ENCODE results near the gene DLX6.

The DLX6 gene

GRCh38 chr7:97004247-97005182 lies 838 bp upstream of the DLX6 start:
- Histone ChIP-seq H2AFZ (ENCODE audit: low read depth, low read length) (no peak overlapping the region), H3K27ac (ENCODE audit: low read length) (no peak overlapping the region), H3K27me3 (ENCODE audit: insufficient read depth, low read length, poor library complexity) (no peaks in the 10 kb centered on the region), H3K9me3 (ENCODE audit: insufficient read depth, low read length, severe bottlenecking) (no peaks in the 10 kb centered on the region), H3K4me2 (ENCODE audit: insufficient read depth, low read length) (no peak overlapping the region), H3K4me1 (ENCODE audit: insufficient read depth, low read length) (no peaks in the 10 kb centered on the region), H3K9ac (ENCODE audit: low read depth, low read length) (no peak overlapping the region), H3K79me2 (ENCODE audit: insufficient read depth, low read length) (no peaks in the 10 kb centered on the region), H3K4me3 (ENCODE audit: low read depth in 1 of 2, low read length in 2 of 2) (no peak overlapping the region), H3K36me3 (ENCODE audit: insufficient read depth, low read length) (no peaks in the 10 kb centered on the region), H4K20me1 (ENCODE audit: insufficient read depth, low read length) (no peaks in the 10 kb centered on the region)
- ATAC-seq (ENCODE audit: insufficient read depth, low read depth) (no peak), DNase-seq (no peak)
- TF ChIP-seq CTCF (IDR thresholded peaks at IDR 0.05; ENCODE audit: borderline replicate concordance, extremely low read depth, low read length, poor library complexity, severe bottlenecking) (no peak), EZH2 (IDR thresholded peaks at IDR 0.05; ENCODE audit: borderline replicate concordance, low read depth, low read length, severe bottlenecking) (no peak)

GRCh38 chr7:97006055-97006815 lies 882 bp downstream of the DLX6 start:
- TF ChIP-seq EZH2 (IDR thresholded peaks at IDR 0.05; ENCODE audit: borderline replicate concordance, low read depth, low read length, severe bottlenecking) (no peak), CTCF (IDR thresholded peaks at IDR 0.05; ENCODE audit: borderline replicate concordance, extremely low read depth, low read length, poor library complexity, severe bottlenecking) (no peak)
- H3K27ac ChIP-seq (ENCODE audit: low read length), result no peak overlapping the region
- no peaks in the 10 kb centered on the region for H3K4me1 ChIP-seq (ENCODE audit: insufficient read depth, low read length)
- H3K9ac ChIP-seq (ENCODE audit: low read depth, low read length), result no peak overlapping the region
- no peaks in the 10 kb centered on the region for H4K20me1 ChIP-seq (ENCODE audit: insufficient read depth, low read length)
- H3K4me2 ChIP-seq (ENCODE audit: insufficient read depth, low read length), result no peak overlapping the region
- H3K27me3 ChIP-seq (ENCODE audit: insufficient read depth, low read length, poor library complexity), result no peaks in the 10 kb centered on the region
- ATAC-seq (ENCODE audit: insufficient read depth, low read depth) (no peak), DNase-seq (no peak)
- no peak overlapping the region for H3K4me3 ChIP-seq (ENCODE audit: low read depth in 1 of 2, low read length in 2 of 2)
- H3K79me2 ChIP-seq (ENCODE audit: insufficient read depth, low read length), result no peaks in the 10 kb centered on the region
- no peaks in the 10 kb centered on the region for H3K36me3 ChIP-seq (ENCODE audit: insufficient read depth, low read length)
- no peaks in the 10 kb centered on the region for H3K9me3 ChIP-seq (ENCODE audit: insufficient read depth, low read length, severe bottlenecking)
- H2AFZ ChIP-seq (ENCODE audit: low read depth, low read length), result no peak overlapping the region

GRCh38 chr7:97006816-97007582 lies 1.6 kb downstream of the DLX6 start:
- H3K4me1 ChIP-seq (ENCODE audit: insufficient read depth, low read length), result no peaks in the 10 kb centered on the region
- no peak overlapping the region for H3K9ac ChIP-seq (ENCODE audit: low read depth, low read length)
- no peaks in the 10 kb centered on the region for H3K36me3 ChIP-seq (ENCODE audit: insufficient read depth, low read length)
- no peak for ATAC-seq (ENCODE audit: insufficient read depth, low read depth)
- H3K4me2 ChIP-seq (ENCODE audit: insufficient read depth, low read length), result no peak overlapping the region
- H3K4me3 ChIP-seq (ENCODE audit: low read depth in 1 of 2, low read length in 2 of 2), result no peak overlapping the region
- TF ChIP-seq EZH2 (IDR thresholded peaks at IDR 0.05; ENCODE audit: borderline replicate concordance, low read depth, low read length, severe bottlenecking) (no peak), CTCF (IDR thresholded peaks at IDR 0.05; ENCODE audit: borderline replicate concordance, extremely low read depth, low read length, poor library complexity, severe bottlenecking) (no peak)
- no peaks in the 10 kb centered on the region for H3K79me2 ChIP-seq (ENCODE audit: insufficient read depth, low read length)
- no peaks in the 10 kb centered on the region for H3K9me3 ChIP-seq (ENCODE audit: insufficient read depth, low read length, severe bottlenecking)
- no peaks in the 10 kb centered on the region for H4K20me1 ChIP-seq (ENCODE audit: insufficient read depth, low read length)
- no peak overlapping the region for H3K27ac ChIP-seq (ENCODE audit: low read length)
- no peaks in the 10 kb centered on the region for H3K27me3 ChIP-seq (ENCODE audit: insufficient read depth, low read length, poor library complexity)
- no peak overlapping the region for H2AFZ ChIP-seq (ENCODE audit: low read depth, low read length)
- no peak for DNase-seq

Measured in DND-41 (cell line).